ENCODE data around the gene FYB1. TPM values are rescaled to one million over a fixed set of nuclear protein-coding genes. Genes with fewer than 3 reads are reported as not detected.
A peak's percentile ranks its signal among the peaks of the same experiment; 100 is the strongest.

The FYB1 gene
- polyA plus RNA-seq (2013, experiment 1 of 2): not detected
- polyA plus RNA-seq (2013, experiment 2 of 2): not detected

DNA sequence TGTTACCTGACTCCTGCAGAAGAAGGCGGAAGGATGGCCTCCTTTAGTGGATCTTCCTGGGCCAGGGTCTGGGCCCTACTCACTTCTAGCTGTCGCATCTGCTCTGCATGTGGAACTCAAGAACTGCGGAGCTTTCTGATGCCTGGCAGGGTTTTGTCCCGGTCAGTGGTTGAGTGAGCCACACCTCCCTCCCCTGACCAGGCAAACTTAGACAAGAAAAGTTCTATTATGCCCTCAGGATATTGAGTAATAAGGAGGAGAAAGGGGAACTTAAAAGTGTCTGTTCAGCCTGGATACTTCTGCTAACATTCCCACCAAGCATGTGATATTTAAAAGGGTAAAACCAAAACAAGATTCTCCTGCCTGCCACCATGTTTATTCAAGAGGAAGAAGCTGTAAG, at the start of gene FYB1:
Gene FYB1 (minus strand): TSS at position 127 of the 400 bp plus-strand sequence. CDS start 16,603 bp downstream, outside the sequence.
- Histone ChIP-seq H3K36me3 (ENCODE audit: control insufficient read depth, insufficient read depth, low read length) (no peaks in the 10 kb centered on the region), H3K27ac (ENCODE audit: low read depth, low read length, severe bottlenecking) (no peak within 1 kb of the TSS), H3K4me3 (ENCODE audit: extremely low read depth, insufficient read depth, low read length, poor library complexity, severe bottlenecking) (no peak within 1 kb of the TSS), H3K9me3 (ENCODE audit: control insufficient read depth, low read length) (no peaks in the 10 kb centered on the region), H3K4me1 (ENCODE audit: control insufficient read depth, insufficient read depth, low read length, poor library complexity, severe bottlenecking) (no peaks in the 10 kb centered on the region)
- WGBS, 2 experiments (ENCODE audit: insufficient coverage in 2 of 2): 90 to 94% methylated on average over 2 to 3 of the region's 4 CpGs

DNA sequence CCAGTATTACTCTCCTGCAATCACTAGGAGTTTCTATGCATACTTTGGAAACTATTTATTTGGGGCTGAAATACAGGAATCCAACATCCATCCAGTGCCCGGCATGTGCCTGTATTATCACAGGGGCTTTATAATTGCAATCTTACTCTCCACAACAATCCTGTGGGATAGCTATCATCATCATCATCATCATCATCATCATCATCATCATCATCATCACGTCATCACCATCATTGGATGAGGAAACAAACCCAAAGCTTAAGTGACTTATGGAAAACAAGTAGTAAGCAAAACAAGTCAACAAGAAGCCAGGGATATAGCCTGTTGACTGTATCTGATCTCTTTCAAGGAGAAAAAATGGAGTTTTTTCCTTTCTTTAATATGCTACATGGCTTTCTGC, 47.8 kb upstream of the FYB1 start:
- H3K36me3 ChIP-seq (ENCODE audit: control insufficient read depth, insufficient read depth, low read length): no peaks in the 10 kb centered on the region
- 100% methylated on average over 1 of the region's 2 CpGs for WGBS, 2 experiments (ENCODE audit: insufficient coverage in 2 of 2)
- peaks cover 3% of the 10 kb centered on the region for H3K4me1 ChIP-seq (ENCODE audit: control insufficient read depth, insufficient read depth, low read length, poor library complexity, severe bottlenecking)
- no peaks in the 10 kb centered on the region for H3K9me3 ChIP-seq (ENCODE audit: control insufficient read depth, low read length)
- H3K27ac ChIP-seq (ENCODE audit: low read depth, low read length, severe bottlenecking): no peak overlapping the region
- H3K4me3 ChIP-seq (ENCODE audit: extremely low read depth, insufficient read depth, low read length, poor library complexity, severe bottlenecking): no peak overlapping the region

DNA sequence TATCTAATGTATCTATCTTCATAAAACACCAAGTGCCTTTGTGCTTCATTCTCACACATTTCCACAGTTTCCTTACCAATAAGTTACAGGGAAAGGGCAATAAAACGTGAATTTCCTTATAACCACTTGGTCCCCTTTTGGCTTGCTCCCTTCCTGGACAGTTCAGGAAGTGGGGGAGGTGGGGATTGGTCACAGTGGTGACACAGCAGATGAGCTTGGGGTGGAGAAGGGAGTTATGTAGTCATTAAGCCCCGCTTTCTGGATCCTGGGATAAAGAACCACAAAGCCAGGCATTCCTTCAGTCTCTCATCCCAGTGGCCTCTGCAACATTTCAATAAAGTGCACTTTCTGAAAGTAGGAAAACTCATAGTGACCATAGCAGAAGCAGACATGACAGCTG, 47.1 kb upstream of the FYB1 start:
- H3K36me3 ChIP-seq (ENCODE audit: control insufficient read depth, insufficient read depth, low read length): no peaks in the 10 kb centered on the region
- peaks cover 3% of the 10 kb centered on the region for H3K4me1 ChIP-seq (ENCODE audit: control insufficient read depth, insufficient read depth, low read length, poor library complexity, severe bottlenecking)
- peak overlapping the region; percentile 43 for H3K27ac ChIP-seq (ENCODE audit: low read depth, low read length, severe bottlenecking)
- 0% methylated on average over 1 of the region's 2 CpGs; no CpG with 5 or more reads in 1 of the 2 experiments for WGBS, 2 experiments (ENCODE audit: insufficient coverage in 2 of 2)
- H3K4me3 ChIP-seq (ENCODE audit: extremely low read depth, insufficient read depth, low read length, poor library complexity, severe bottlenecking): no peak overlapping the region
- H3K9me3 ChIP-seq (ENCODE audit: control insufficient read depth, low read length): no peaks in the 10 kb centered on the region

- Histone ChIP-seq H3K27ac (ENCODE audit: low read depth, low read length, severe bottlenecking) (no peak overlapping the region), H3K4me3 (ENCODE audit: extremely low read depth, insufficient read depth, low read length, poor library complexity, severe bottlenecking) (no peak overlapping the region), H3K9me3 (ENCODE audit: control insufficient read depth, low read length) (no peaks in the 10 kb centered on the region), H3K36me3 (ENCODE audit: control insufficient read depth, insufficient read depth, low read length) (no peaks in the 10 kb centered on the region), H3K4me1 (ENCODE audit: control insufficient read depth, insufficient read depth, low read length, poor library complexity, severe bottlenecking) (peaks cover 3% of the 10 kb centered on the region)
- WGBS, 2 experiments (ENCODE audit: insufficient coverage in 2 of 2): no CpG with 5 or more reads among the region's 1 CpG
Observed at GRCh38 chr5:39264528-39264927, 45.2 kb upstream of the FYB1 start.

DNA sequence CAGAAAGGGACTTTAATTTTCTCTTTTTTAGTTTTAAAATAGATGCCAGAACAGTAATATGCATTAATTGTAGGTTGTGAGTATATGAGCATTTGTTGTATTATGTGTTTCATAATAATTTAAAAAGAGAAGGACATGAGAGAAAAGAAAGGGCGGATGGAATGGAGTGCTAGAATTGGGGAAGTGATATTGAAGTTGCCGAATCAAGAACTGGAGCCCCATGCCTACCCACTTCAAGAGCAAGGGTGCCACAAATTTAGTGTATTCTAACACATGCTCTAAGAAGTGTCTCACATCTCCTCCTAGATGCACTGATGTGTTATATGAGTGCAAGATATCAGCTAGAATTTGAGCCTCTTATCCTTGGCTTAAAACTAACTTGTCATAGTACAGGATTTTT, 43.6 kb upstream of the FYB1 start:
- no peaks in the 10 kb centered on the region for H3K9me3 ChIP-seq (ENCODE audit: control insufficient read depth, low read length)
- H3K4me3 ChIP-seq (ENCODE audit: extremely low read depth, insufficient read depth, low read length, poor library complexity, severe bottlenecking): no peak overlapping the region
- H3K36me3 ChIP-seq (ENCODE audit: control insufficient read depth, insufficient read depth, low read length): no peaks in the 10 kb centered on the region
- 71% methylated on average over 2 of the region's 2 CpGs; no CpG with 5 or more reads in 1 of the 2 experiments for WGBS, 2 experiments (ENCODE audit: insufficient coverage in 2 of 2)
- H3K4me1 ChIP-seq (ENCODE audit: control insufficient read depth, insufficient read depth, low read length, poor library complexity, severe bottlenecking): peaks cover 3% of the 10 kb centered on the region
- no peak overlapping the region for H3K27ac ChIP-seq (ENCODE audit: low read depth, low read length, severe bottlenecking)

DNA sequence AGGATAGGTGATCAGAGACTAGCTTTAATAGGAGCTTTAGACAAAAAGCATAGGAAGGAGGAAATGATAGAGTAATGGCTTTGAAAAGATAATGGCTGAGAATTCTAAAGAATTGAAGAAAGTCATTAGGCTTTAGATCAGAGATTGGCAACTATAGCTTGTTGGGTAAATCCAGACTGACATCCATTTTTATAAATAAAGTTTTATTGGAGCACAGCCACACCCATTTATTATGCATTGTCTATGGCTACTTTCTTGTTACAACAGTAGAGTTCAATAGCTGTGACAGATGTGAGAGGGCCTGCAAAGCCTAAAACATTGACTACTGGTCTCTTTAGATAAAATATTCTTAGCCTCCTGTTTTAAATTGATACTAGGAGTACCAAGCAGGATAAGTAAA, 40.7 kb upstream of the FYB1 start:
- Histone ChIP-seq H3K4me1 (ENCODE audit: control insufficient read depth, insufficient read depth, low read length, poor library complexity, severe bottlenecking) (no peaks in the 10 kb centered on the region), H3K9me3 (ENCODE audit: control insufficient read depth, low read length) (no peaks in the 10 kb centered on the region), H3K27ac (ENCODE audit: low read depth, low read length, severe bottlenecking) (no peak overlapping the region), H3K4me3 (ENCODE audit: extremely low read depth, insufficient read depth, low read length, poor library complexity, severe bottlenecking) (no peak overlapping the region), H3K36me3 (ENCODE audit: control insufficient read depth, insufficient read depth, low read length) (no peaks in the 10 kb centered on the region)

DNA sequence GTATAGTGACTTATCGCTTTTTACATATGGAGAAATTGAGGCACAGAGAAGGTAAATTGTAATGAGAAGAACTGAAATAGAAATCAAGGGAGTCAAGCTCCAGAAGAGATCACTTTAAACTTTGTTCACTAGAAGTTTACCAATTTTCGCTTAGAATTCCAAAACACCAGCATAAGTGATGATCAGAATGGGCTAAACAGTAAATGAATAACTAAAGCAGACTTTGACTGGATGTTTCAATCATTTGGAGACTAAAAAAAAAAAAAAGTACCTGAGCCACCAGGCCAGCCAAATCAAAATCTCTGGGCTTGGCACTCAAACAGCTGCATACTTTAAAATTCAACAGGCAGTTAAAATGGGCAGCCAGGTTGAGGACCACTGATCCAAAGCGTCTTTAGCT, 38.2 kb upstream of the FYB1 start:
- 84 to 92% methylated on average over 1 to 2 of the region's 3 CpGs for WGBS, 2 experiments (ENCODE audit: insufficient coverage in 2 of 2)

GRCh38 chr5:39256477-39257235, 37.3 kb upstream of the FYB1 start:
- WGBS, 2 experiments (ENCODE audit: insufficient coverage in 2 of 2): 80 to 100% methylated on average over 1 of the region's 4 CpGs
- Histone ChIP-seq H3K27ac (ENCODE audit: low read depth, low read length, severe bottlenecking) (no peak overlapping the region), H3K4me3 (ENCODE audit: extremely low read depth, insufficient read depth, low read length, poor library complexity, severe bottlenecking) (no peak overlapping the region)

More for the DNA sequence above, 38.2 kb upstream of the FYB1 start:
- Histone ChIP-seq H3K4me1 (ENCODE audit: control insufficient read depth, insufficient read depth, low read length, poor library complexity, severe bottlenecking) (no peaks in the 10 kb centered on the region), H3K4me3 (ENCODE audit: extremely low read depth, insufficient read depth, low read length, poor library complexity, severe bottlenecking) (no peak overlapping the region), H3K36me3 (ENCODE audit: control insufficient read depth, insufficient read depth, low read length) (no peaks in the 10 kb centered on the region), H3K9me3 (ENCODE audit: control insufficient read depth, low read length) (no peaks in the 10 kb centered on the region), H3K27ac (ENCODE audit: low read depth, low read length, severe bottlenecking) (no peak overlapping the region)

DNA sequence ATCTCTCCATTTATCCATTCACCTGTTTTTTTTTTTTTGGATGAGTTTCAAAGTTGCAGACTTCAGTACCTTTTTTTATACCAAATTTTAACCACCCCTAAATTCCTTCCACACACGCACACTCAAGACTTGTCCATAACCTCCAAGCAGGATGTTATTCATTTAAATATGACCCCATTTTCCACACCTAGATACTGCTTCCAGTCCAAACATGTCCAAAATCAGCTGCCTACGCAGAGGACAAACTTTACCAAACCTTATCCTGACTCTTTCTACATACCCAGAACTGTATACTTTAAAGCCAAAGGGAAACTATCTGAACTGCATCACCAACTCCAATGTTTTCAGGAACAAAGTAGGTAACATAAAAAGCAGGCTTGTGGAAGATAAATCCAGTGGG, 36.0 kb upstream of the FYB1 start:
- H3K27ac ChIP-seq (ENCODE audit: low read depth, low read length, severe bottlenecking): no peak overlapping the region
- peaks cover 2% of the 10 kb centered on the region for H3K9me3 ChIP-seq (ENCODE audit: control insufficient read depth, low read length)
- H3K36me3 ChIP-seq (ENCODE audit: control insufficient read depth, insufficient read depth, low read length): no peaks in the 10 kb centered on the region
- H3K4me1 ChIP-seq (ENCODE audit: control insufficient read depth, insufficient read depth, low read length, poor library complexity, severe bottlenecking): no peaks in the 10 kb centered on the region
- WGBS, 2 experiments (ENCODE audit: insufficient coverage in 2 of 2): 93 to 100% methylated on average over 1 to 2 of the region's 2 CpGs
- no peak overlapping the region for H3K4me3 ChIP-seq (ENCODE audit: extremely low read depth, insufficient read depth, low read length, poor library complexity, severe bottlenecking)

More at GRCh38 chr5:39256477-39257235, 37.3 kb upstream of the FYB1 start:
- Histone ChIP-seq H3K4me1 (ENCODE audit: control insufficient read depth, insufficient read depth, low read length, poor library complexity, severe bottlenecking) (no peaks in the 10 kb centered on the region), H3K9me3 (ENCODE audit: control insufficient read depth, low read length) (no peaks in the 10 kb centered on the region), H3K36me3 (ENCODE audit: control insufficient read depth, insufficient read depth, low read length) (no peaks in the 10 kb centered on the region)

GRCh38 chr5:39254671-39255070, 35.3 kb upstream of the FYB1 start:
- Histone ChIP-seq H3K9me3 (ENCODE audit: control insufficient read depth, low read length) (peaks cover 5% of the 10 kb centered on the region), H3K4me3 (ENCODE audit: extremely low read depth, insufficient read depth, low read length, poor library complexity, severe bottlenecking) (no peak overlapping the region), H3K36me3 (ENCODE audit: control insufficient read depth, insufficient read depth, low read length) (no peaks in the 10 kb centered on the region), H3K27ac (ENCODE audit: low read depth, low read length, severe bottlenecking) (no peak overlapping the region), H3K4me1 (ENCODE audit: control insufficient read depth, insufficient read depth, low read length, poor library complexity, severe bottlenecking) (no peaks in the 10 kb centered on the region)

DNA sequence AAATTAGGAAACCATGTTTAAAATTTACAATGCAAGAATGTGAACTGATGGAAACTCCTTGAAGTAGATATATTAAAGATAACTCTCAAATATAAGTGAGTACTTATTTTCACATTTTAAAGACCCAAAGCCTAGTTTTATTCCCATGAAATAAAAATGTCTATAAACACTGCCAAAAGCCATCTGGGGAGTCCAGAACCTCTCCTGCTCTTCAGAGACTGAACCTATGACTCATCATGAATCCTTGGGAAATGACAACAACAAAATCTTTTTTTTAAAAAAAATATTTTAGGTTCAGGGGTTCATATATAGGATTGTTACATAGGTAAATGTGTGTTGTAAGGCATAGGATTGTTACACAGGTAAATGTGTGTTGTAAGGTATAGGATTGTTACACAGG, 33.8 kb upstream of the FYB1 start:
- no peak overlapping the region for H3K4me3 ChIP-seq (ENCODE audit: extremely low read depth, insufficient read depth, low read length, poor library complexity, severe bottlenecking)
- H3K36me3 ChIP-seq (ENCODE audit: control insufficient read depth, insufficient read depth, low read length): no peaks in the 10 kb centered on the region
- no peak overlapping the region for H3K27ac ChIP-seq (ENCODE audit: low read depth, low read length, severe bottlenecking)
- H3K4me1 ChIP-seq (ENCODE audit: control insufficient read depth, insufficient read depth, low read length, poor library complexity, severe bottlenecking): no peaks in the 10 kb centered on the region
- H3K9me3 ChIP-seq (ENCODE audit: control insufficient read depth, low read length): peaks cover 5% of the 10 kb centered on the region

Data from mesodermal cell (in vitro differentiated cells).